HG03460 (cell line): ENCODE results near the gene USP2.

Experiments used
- ATAC-seq: cut with Tn5 transposase; IDR thresholded peaks from one replicate; pipeline ENCODE4 v1.9.1; 2021; ENCODE audit not compliant: unreplicated experiment

Gene USP2

GRCh38 chr11:119363851-119364590 is 17.5 kb downstream of the USP2 start:
- ATAC-seq: no peak

- no peak for ATAC-seq
Observed at GRCh38 chr11:119363081-119363850, 18.2 kb downstream of the USP2 start.

GRCh38 chr11:119362741-119363080 is 18.8 kb downstream of the USP2 start:
- ATAC-seq: no peak

GRCh38 chr11:119361941-119362725 is 19.4 kb downstream of the USP2 start:
- ATAC-seq: no peak

DNA sequence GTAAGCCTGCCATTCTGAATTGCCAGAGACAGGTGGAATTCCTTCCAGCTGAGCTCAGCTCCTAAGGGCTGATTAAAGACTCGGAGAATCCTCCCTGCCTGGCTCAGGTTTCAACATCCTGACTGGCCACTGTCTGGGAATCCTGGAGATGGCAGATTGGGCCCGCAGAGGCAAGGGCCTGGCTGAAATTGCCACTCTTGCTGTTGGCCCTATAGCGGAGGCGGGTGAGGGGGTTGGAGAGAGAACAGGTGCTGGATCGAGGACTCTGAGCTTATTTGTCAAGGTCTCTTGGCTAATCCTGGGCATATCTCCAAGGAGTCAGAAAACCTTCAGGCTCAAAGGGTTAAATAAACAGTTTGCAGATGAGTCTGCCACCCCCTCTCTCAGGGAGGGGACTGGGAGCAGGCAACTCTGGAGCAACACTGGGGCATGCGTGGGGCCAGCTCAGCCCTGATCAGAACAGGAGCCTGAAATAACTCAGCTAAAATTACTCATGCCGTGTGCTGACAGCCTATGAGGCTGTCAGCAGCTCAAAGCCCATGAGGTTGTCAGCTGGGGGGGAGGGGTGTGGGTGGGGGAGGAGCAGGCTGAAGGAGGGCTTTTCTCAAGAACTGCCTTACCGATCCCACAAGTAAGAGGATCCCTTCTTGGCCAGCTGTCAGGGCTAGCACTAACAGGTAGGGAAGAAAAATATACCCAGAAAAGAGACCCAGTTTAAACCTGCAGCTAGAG is 20.3 kb downstream of the USP2 start:
- no peak for ATAC-seq

- ATAC-seq: no peak
Observed at GRCh38 chr11:119359365-119360214, 21.9 kb downstream of the USP2 start.

GRCh38 chr11:119357074-119357473 is 24.4 kb downstream of the USP2 start:
- ATAC-seq: no peak

GRCh38 chr11:119356349-119357031 is 25.0 kb downstream of the USP2 start:
- peak; percentile 68 for ATAC-seq

- ATAC-seq: no peak
Observed at GRCh38 chr11:119355091-119355843, 26.2 kb downstream of the USP2 start.

DNA sequence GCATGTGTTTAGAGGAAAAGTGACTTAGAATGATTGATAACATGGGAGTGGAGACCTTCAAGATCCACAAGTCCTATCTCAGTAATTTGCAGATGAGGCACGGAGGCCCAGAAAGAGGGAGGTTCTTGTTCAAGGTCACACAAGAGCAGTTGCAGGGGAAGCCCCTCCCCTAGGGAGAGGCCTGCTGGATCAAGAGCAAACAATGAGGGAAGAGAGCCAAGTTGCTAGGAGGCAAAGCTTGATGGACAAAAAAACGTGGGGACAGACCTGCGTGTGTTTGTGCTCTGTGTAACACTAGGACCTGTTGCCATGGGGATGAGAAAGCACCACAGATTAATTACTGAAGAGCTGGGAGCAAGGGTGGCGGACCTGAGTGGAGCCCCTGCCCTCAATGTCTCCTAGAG is 28.6 kb downstream of the USP2 start:
- ATAC-seq: no peak

GRCh38 chr11:119351232-119351631 is 30.3 kb downstream of the USP2 start:
- no peak for ATAC-seq

- ATAC-seq: no peak
Observed at GRCh38 chr11:119350302-119350701, 31.2 kb downstream of the USP2 start.

- no peak for ATAC-seq
Observed at GRCh38 chr11:119347940-119348605, 33.4 kb downstream of the USP2 start.

- no peak for ATAC-seq
Observed at GRCh38 chr11:119347242-119347641, 34.2 kb downstream of the USP2 start.

DNA sequence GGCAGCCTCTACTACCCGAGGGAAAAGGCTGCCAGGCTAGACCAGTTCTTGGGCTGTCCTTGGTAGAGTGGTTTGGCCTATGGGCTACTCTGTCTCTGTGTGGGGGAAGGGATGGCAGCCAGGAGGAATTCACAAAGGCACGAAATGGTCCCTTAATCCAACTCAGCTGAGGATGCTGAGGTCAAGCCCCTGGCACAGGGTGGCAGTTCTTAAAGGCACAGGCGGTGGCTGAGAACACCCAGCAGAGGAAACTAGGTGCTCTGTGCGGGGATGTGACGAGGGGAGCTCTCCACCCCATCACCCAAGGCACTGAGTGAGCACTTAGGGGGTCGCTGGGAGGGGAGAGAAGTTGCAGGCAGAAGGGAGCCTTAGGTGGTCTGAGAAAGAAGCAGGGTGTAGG is 34.9 kb downstream of the USP2 start, which contains the start of gene MFRP:
Gene MFRP (minus strand): TSS at position 101 of the 400 bp plus-strand sequence. CDS start 192 bp downstream, outside the sequence.
- ATAC-seq: no peak

- ATAC-seq: no peak
Observed at GRCh38 chr11:119345685-119346084, 35.8 kb downstream of the USP2 start.

GRCh38 chr11:119344291-119345010 is 37.0 kb downstream of the USP2 start:
- no peak for ATAC-seq

DNA sequence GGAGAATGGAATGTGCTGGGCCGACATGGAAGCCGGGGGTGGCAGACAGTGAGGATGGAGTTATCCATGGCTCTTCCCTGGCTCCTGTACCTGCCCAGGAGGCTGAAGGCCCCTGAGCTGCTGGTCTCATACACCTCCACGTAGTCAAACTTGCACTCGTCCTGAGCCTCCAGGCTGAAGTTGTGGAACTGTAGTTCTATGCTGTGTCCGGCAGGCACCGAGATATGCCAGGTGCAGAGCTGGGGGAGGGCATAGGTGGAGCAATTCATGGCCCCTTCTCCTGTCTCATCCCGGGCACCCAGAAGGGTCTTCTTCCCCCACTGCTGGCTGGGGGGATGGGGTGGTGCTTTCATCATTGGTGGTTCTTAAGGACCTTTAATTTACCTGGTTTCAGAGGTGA is 37.8 kb downstream of the USP2 start:
- ATAC-seq: no peak
